Fibroblast of lung (primary cell): Measurements from ENCODE around the gene CLDN18. TPM values are rescaled to one million over a fixed set of nuclear protein-coding genes. Genes with fewer than 3 reads are reported as not detected.

Experiments
- DNase-seq, 2 donors: peaks; one replicate each; pipeline versions ENCODE4 v3.0.0 to v3.0.0-alpha.2; 2010; ENCODE audit warnings: low read depth in 2 of 2
- H2AFZ ChIP-seq: 2 replicates; pipeline ENCODE4 v1.5.1; 2012; ENCODE audit warnings: low read length, control low read depth, inconsistent platforms
- H3K27ac ChIP-seq: 2 replicates; pipeline ENCODE4 v1.5.1; 2011; ENCODE audit warnings: low read length, control low read depth; ENCODE audit not compliant: insufficient read depth
- H3K27me3 ChIP-seq: 2 replicates; pipeline ENCODE4 v1.5.1; 2011; ENCODE audit warnings: mild to moderate bottlenecking, low read length; ENCODE audit not compliant: control insufficient read depth, insufficient read depth
- H3K36me3 ChIP-seq: 2 replicates; pipeline ENCODE4 v1.5.1; 2011; ENCODE audit warnings: low read length; ENCODE audit not compliant: control insufficient read depth, insufficient read depth
- H3K4me1 ChIP-seq: 2 replicates; pipeline ENCODE4 v1.5.1; 2011; ENCODE audit warnings: low read length; ENCODE audit not compliant: control insufficient read depth, insufficient read depth; ENCODE audit errors: extremely low read depth
- H3K4me2 ChIP-seq: 2 replicates; pipeline ENCODE4 v1.5.1; 2011; ENCODE audit warnings: low read length, control low read depth; ENCODE audit not compliant: insufficient read depth; ENCODE audit errors: extremely low read depth
- H3K4me3 ChIP-seq, 4 experiments: fragments of 200-600 bp in 1 of 4; sonication (generic) in 1 of 4; replicated peaks in 1 of 4; 2 replicates each; pipeline ENCODE4 v1.5.1; 2011 to 2016; ENCODE audit warnings: low read length in 4 of 4, low read depth in 3 of 4, mild to moderate bottlenecking in 3 of 4, control low read depth in 2 of 4, inconsistent platforms in 1 of 4, mixed read lengths in 1 of 4; ENCODE audit not compliant: insufficient read depth in 1 of 4; ENCODE audit errors: control extremely low read depth in 1 of 4
- H3K79me2 ChIP-seq: 2 replicates; pipeline ENCODE4 v1.5.1; 2012; ENCODE audit warnings: mild to moderate bottlenecking, low read length, inconsistent platforms; ENCODE audit not compliant: control insufficient read depth, insufficient read depth
- H3K9ac ChIP-seq: 2 replicates; pipeline ENCODE4 v1.5.1; 2011; ENCODE audit warnings: mild to moderate bottlenecking, low read length, control low read depth; ENCODE audit not compliant: insufficient read depth
- H3K9me3 ChIP-seq: 2 replicates; pipeline ENCODE4 v1.5.1; 2012; ENCODE audit warnings: low read depth, low read length; ENCODE audit not compliant: control insufficient read depth, insufficient read depth
- H4K20me1 ChIP-seq: 2 replicates; pipeline ENCODE4 v1.5.1; 2011; ENCODE audit warnings: low read length; ENCODE audit not compliant: control insufficient read depth, insufficient read depth; ENCODE audit errors: extremely low read depth
- EZH2 ChIP-seq: IDR thresholded peaks from 2 replicates; pipeline ENCODE4 v1.5.1; 2012; ENCODE audit warnings: low read length, control low read depth, mild to moderate bottlenecking; ENCODE audit errors: missing control alignments
- polyA plus RNA-seq, 2 donors: library from polyadenylated mRNA; depleted of rRNA in 1 of 2; stranded (reverse) in 1 of 2; unstranded in 1 of 2; fragments of >200 nt; gene quantifications; 2 replicates each; pipeline ENCODE4 v1.2.1, GENCODE V29; 2011 to 2012; ENCODE audit warnings: missing spikeins in 1 of 2
- total RNA-seq: library from RNA; depleted of rRNA; stranded (reverse); fragments of >200 nt; gene quantifications from 2 replicates; pipeline ENCODE4 v1.2.1, GENCODE V29; 2014
- TF ChIP-seq, protein P1 (sequence below), 2 donors: IDR thresholded peaks in 1 of 2; conservative IDR thresholded peaks in 1 of 2; 1 replicate in 1 of 2; 2 replicates in 1 of 2; pipeline ENCODE4 v1.5.1; 2011 to 2012; ENCODE audit warnings: low read length in 2 of 2, control low read depth in 1 of 2, inconsistent platforms in 1 of 2, low read depth in 1 of 2, mild to moderate bottlenecking in 1 of 2

CLDN18 gene
- total and polyA plus RNA-seq, 2 donors (not counting 1 experiment from before 2014, with no cell fraction given): not detected

DNA sequence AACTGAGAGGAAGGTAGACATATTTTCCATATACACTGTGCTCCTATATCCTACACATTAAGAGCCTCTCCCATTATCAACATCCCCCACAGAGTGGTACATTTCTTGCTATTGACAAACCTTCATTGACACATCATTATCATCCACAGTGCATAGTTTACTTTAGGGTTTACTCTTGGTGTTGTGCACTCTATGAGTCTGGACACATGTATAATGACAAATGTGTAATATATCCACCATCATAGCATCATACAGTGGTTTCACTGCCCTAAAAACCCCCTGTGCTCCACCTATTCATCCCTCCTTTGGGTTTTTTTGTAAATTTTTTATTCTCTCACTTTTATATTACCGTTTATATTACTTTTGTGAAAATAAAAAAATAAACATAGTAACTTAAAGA lies 22.2 kb upstream of the CLDN18 start:
- Histone ChIP-seq H3K4me2 (no peak overlapping the region), H3K4me1 (no peaks in the 10 kb centered on the region), H3K4me3 (no peak overlapping the region), H3K79me2 (no peaks in the 10 kb centered on the region), H3K9ac (no peak overlapping the region), H3K36me3 (no peaks in the 10 kb centered on the region), H3K9me3 (no peaks in the 10 kb centered on the region), H3K27ac (no peak overlapping the region), H4K20me1 (no peaks in the 10 kb centered on the region), H3K27me3 (no peaks in the 10 kb centered on the region), H2AFZ (no peak overlapping the region)
- TF ChIP-seq EZH2: no peak
- TF ChIP-seq, protein P1, sequence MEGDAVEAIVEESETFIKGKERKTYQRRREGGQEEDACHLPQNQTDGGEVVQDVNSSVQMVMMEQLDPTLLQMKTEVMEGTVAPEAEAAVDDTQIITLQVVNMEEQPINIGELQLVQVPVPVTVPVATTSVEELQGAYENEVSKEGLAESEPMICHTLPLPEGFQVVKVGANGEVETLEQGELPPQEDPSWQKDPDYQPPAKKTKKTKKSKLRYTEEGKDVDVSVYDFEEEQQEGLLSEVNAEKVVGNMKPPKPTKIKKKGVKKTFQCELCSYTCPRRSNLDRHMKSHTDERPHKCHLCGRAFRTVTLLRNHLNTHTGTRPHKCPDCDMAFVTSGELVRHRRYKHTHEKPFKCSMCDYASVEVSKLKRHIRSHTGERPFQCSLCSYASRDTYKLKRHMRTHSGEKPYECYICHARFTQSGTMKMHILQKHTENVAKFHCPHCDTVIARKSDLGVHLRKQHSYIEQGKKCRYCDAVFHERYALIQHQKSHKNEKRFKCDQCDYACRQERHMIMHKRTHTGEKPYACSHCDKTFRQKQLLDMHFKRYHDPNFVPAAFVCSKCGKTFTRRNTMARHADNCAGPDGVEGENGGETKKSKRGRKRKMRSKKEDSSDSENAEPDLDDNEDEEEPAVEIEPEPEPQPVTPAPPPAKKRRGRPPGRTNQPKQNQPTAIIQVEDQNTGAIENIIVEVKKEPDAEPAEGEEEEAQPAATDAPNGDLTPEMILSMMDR (conservative IDR thresholded peaks at IDR 0.05 in 1 of 2, IDR thresholded peaks at IDR 0.05 in 1 of 2; ENCODE audit: low read depth in 1 of 2, low read length in 2 of 2): no peak
- no peak for DNase-seq

DNA sequence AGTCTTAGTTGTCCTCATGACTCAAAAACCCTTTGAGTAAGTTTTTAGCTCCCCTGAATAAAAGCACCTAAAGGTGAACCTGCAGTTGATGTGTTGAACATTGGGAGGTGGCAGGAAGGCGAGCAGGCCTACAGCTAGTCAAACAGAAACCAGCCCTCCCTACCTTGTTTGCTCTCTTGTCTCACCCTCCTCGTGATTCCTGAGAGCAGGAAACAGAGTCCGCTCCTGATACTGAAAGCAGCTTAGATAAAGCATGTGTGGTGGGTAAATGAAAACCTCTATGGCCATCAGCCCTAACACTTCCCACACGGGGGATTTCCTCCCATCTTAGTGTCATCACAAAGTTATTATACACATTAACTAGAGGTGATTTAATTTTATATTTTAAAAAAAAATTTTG lies 21.8 kb upstream of the CLDN18 start:
- TF ChIP-seq EZH2: no peak
- TF ChIP-seq, protein P1 (conservative IDR thresholded peaks at IDR 0.05 in 1 of 2, IDR thresholded peaks at IDR 0.05 in 1 of 2; ENCODE audit: low read depth in 1 of 2, low read length in 2 of 2): no peak
- no peaks in the 10 kb centered on the region for H3K27me3 ChIP-seq
- no peak overlapping the region for H3K4me2 ChIP-seq
- no peak for DNase-seq
- no peaks in the 10 kb centered on the region for H3K9me3 ChIP-seq
- H3K4me3 ChIP-seq: no peak overlapping the region
- no peak overlapping the region for H3K27ac ChIP-seq
- no peaks in the 10 kb centered on the region for H3K4me1 ChIP-seq
- H2AFZ ChIP-seq: no peak overlapping the region
- no peak overlapping the region for H3K9ac ChIP-seq
- no peaks in the 10 kb centered on the region for H4K20me1 ChIP-seq
- no peaks in the 10 kb centered on the region for H3K36me3 ChIP-seq
- H3K79me2 ChIP-seq: no peaks in the 10 kb centered on the region

DNA sequence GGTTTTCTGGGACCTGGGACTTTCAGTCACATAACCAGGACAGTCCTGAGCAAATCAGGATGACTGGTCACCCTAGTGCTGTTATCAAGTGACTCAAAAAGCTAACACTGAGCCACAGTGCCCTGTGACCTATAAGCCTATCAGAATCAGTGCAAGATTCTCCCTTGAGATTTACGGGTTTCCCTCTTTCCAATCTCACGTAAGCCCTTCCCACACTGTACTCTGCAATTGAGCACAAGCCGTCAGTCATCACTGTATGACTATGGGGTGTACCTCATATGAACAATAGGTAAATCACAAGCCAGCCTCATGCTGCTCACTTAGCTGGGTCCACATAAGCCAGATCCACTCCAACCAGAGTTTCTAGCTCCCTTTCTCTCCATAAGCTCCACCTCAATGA lies 21.0 kb upstream of the CLDN18 start:
- Histone ChIP-seq H3K36me3 (no peaks in the 10 kb centered on the region), H3K9me3 (no peaks in the 10 kb centered on the region), H3K4me2 (no peak overlapping the region), H3K27me3 (no peaks in the 10 kb centered on the region), H2AFZ (no peak overlapping the region), H3K27ac (no peak overlapping the region), H3K4me1 (no peaks in the 10 kb centered on the region), H3K9ac (no peak overlapping the region), H3K79me2 (no peaks in the 10 kb centered on the region), H4K20me1 (no peaks in the 10 kb centered on the region), H3K4me3 (no peak overlapping the region)
- DNase-seq: no peak
- TF ChIP-seq, protein P1 (conservative IDR thresholded peaks at IDR 0.05 in 1 of 2, IDR thresholded peaks at IDR 0.05 in 1 of 2; ENCODE audit: low read depth in 1 of 2, low read length in 2 of 2): no peak
- TF ChIP-seq EZH2: no peak
